ENCODE results near the gene SHBG. TPM values are rescaled to one million over a fixed set of nuclear protein-coding genes. Genes with fewer than 3 reads are reported as not detected.
A peak's percentile ranks its signal among the peaks of the same experiment; 100 is the strongest.

The SHBG gene
- total and polyA plus RNA-seq, 5 donors = 0.57 to 1.2 (median 0.77) TPM; not detected in 1

- DNase-seq (no peak), ATAC-seq (no peak)
- intact Hi-C loops (cut with DNase I) = no loop called here
- WGBS = under 1% methylated on average over 45 of the region's 45 CpGs
- no peaks in the 10 kb centered on the region for H3K9me3 ChIP-seq (ENCODE audit: control insufficient read depth, low read length)
- no peaks in the 10 kb centered on the region for H3K27me3 ChIP-seq (ENCODE audit: control insufficient read depth, insufficient read depth)
- no peak overlapping the region for H3K27ac ChIP-seq (ENCODE audit: low read length)
- peaks cover 2% of the 10 kb centered on the region for H3K4me1 ChIP-seq (ENCODE audit: control insufficient read depth, insufficient read depth, low read length)
- H3K4me3 ChIP-seq (ENCODE audit: low read length) = peak overlapping the region; percentile 62
Measured at GRCh38 chr17:7651097-7651664, 21.2 kb downstream of the SHBG start.

- 3% methylated on average over 54 of the region's 54 CpGs for WGBS
- H3K4me1 ChIP-seq (ENCODE audit: control insufficient read depth, insufficient read depth, low read length) = peaks cover 2% of the 10 kb centered on the region
- no peak overlapping the region for H3K27ac ChIP-seq (ENCODE audit: low read length)
- no peaks in the 10 kb centered on the region for H3K9me3 ChIP-seq (ENCODE audit: control insufficient read depth, low read length)
- ATAC-seq (peak; percentile 18 to 41), DNase-seq (peak in 2 of 3 donors; percentile 62 to 78)
- intact Hi-C loops (cut with DNase I) = no loop called here
- no peaks in the 10 kb centered on the region for H3K27me3 ChIP-seq (ENCODE audit: control insufficient read depth, insufficient read depth)
- H3K4me3 ChIP-seq (ENCODE audit: low read length) = peak overlapping the region; percentile 62
Measured at GRCh38 chr17:7651665-7652387, 21.9 kb downstream of the SHBG start.

- Histone ChIP-seq H3K9me3 (ENCODE audit: control insufficient read depth, low read length) (no peaks in the 10 kb centered on the region), H3K4me3 (ENCODE audit: low read length) (no peak overlapping the region), H3K27ac (ENCODE audit: low read length) (no peak overlapping the region), H3K4me1 (ENCODE audit: control insufficient read depth, insufficient read depth, low read length) (peaks cover 2% of the 10 kb centered on the region), H3K27me3 (ENCODE audit: control insufficient read depth, insufficient read depth) (no peaks in the 10 kb centered on the region)
- intact Hi-C loops (cut with DNase I) = no loop called here
- no peak for DNase-seq
- WGBS = 54% methylated on average over 12 of the region's 12 CpGs
- no peak for ATAC-seq
Measured at GRCh38 chr17:7652388-7653356, 22.7 kb downstream of the SHBG start.

GRCh38 chr17:7654832-7655540, 25.1 kb downstream of the SHBG start:
- intact Hi-C loops (cut with DNase I) = no loop called here
- no peaks in the 10 kb centered on the region for H3K9me3 ChIP-seq (ENCODE audit: control insufficient read depth, low read length)
- 65% methylated on average over 16 of the region's 16 CpGs for WGBS
- H3K4me3 ChIP-seq (ENCODE audit: low read length) = no peak overlapping the region
- H3K27ac ChIP-seq (ENCODE audit: low read length) = no peak overlapping the region
- peaks cover 2% of the 10 kb centered on the region for H3K4me1 ChIP-seq (ENCODE audit: control insufficient read depth, insufficient read depth, low read length)
- DNase-seq (no peak), ATAC-seq (no peak)
- H3K27me3 ChIP-seq (ENCODE audit: control insufficient read depth, insufficient read depth) = no peaks in the 10 kb centered on the region

GRCh38 chr17:7655541-7655840, 25.6 kb downstream of the SHBG start:
- no peaks in the 10 kb centered on the region for H3K27me3 ChIP-seq (ENCODE audit: control insufficient read depth, insufficient read depth)
- H3K9me3 ChIP-seq (ENCODE audit: control insufficient read depth, low read length) = no peaks in the 10 kb centered on the region
- intact Hi-C loops (cut with DNase I) = no loop called here
- 90% methylated on average over 17 of the region's 17 CpGs for WGBS
- peaks cover 2% of the 10 kb centered on the region for H3K4me1 ChIP-seq (ENCODE audit: control insufficient read depth, insufficient read depth, low read length)
- ATAC-seq (no peak), DNase-seq (no peak)
- no peak overlapping the region for H3K27ac ChIP-seq (ENCODE audit: low read length)
- H3K4me3 ChIP-seq (ENCODE audit: low read length) = no peak overlapping the region

GRCh38 chr17:7656958-7657609, 27.1 kb downstream of the SHBG start:
- WGBS = 23% methylated on average over 10 of the region's 10 CpGs
- H3K9me3 ChIP-seq (ENCODE audit: control insufficient read depth, low read length) = no peaks in the 10 kb centered on the region
- intact Hi-C loops (cut with DNase I) = no loop called here

GRCh38 chr17:7667656-7668406, 37.9 kb downstream of the SHBG start:
- DNase-seq (no peak), ATAC-seq (peak; percentile 22 to 28)
- Histone ChIP-seq H3K9me3 (ENCODE audit: control insufficient read depth, low read length) (no peaks in the 10 kb centered on the region), H3K4me3 (ENCODE audit: low read length) (no peak overlapping the region), H3K4me1 (ENCODE audit: control insufficient read depth, insufficient read depth, low read length) (no peaks in the 10 kb centered on the region), H3K27ac (ENCODE audit: low read length) (no peak overlapping the region), H3K27me3 (ENCODE audit: control insufficient read depth, insufficient read depth) (no peaks in the 10 kb centered on the region)
- 71% methylated on average over 10 of the region's 10 CpGs for WGBS
- intact Hi-C loops (cut with DNase I) = no loop called here

More at GRCh38 chr17:7656958-7657609, 27.1 kb downstream of the SHBG start:
- H3K27ac ChIP-seq (ENCODE audit: low read length) = no peak overlapping the region
- peaks cover 1% of the 10 kb centered on the region for H3K4me1 ChIP-seq (ENCODE audit: control insufficient read depth, insufficient read depth, low read length)
- ATAC-seq (peak; percentile 47 to 57), DNase-seq (peak; percentile 59 to 87 (median 78))
- no peak overlapping the region for H3K4me3 ChIP-seq (ENCODE audit: low read length)
- no peaks in the 10 kb centered on the region for H3K27me3 ChIP-seq (ENCODE audit: control insufficient read depth, insufficient read depth)

GRCh38 chr17:7668482-7668881, 38.5 kb downstream of the SHBG start:
- H3K9me3 ChIP-seq (ENCODE audit: control insufficient read depth, low read length) = peaks cover 3% of the 10 kb centered on the region
- intact Hi-C loops (cut with DNase I) = no loop called here
- DNase-seq (no peak), ATAC-seq (no peak)
- 93% methylated on average over 7 of the region's 7 CpGs for WGBS
- H3K27me3 ChIP-seq (ENCODE audit: control insufficient read depth, insufficient read depth) = no peaks in the 10 kb centered on the region
- no peak overlapping the region for H3K27ac ChIP-seq (ENCODE audit: low read length)
- no peaks in the 10 kb centered on the region for H3K4me1 ChIP-seq (ENCODE audit: control insufficient read depth, insufficient read depth, low read length)
- no peak overlapping the region for H3K4me3 ChIP-seq (ENCODE audit: low read length)

- Histone ChIP-seq H3K27ac (ENCODE audit: low read length) (no peak overlapping the region), H3K27me3 (ENCODE audit: control insufficient read depth, insufficient read depth) (no peaks in the 10 kb centered on the region), H3K4me3 (ENCODE audit: low read length) (no peak overlapping the region), H3K9me3 (ENCODE audit: control insufficient read depth, low read length) (peaks cover 4% of the 10 kb centered on the region), H3K4me1 (ENCODE audit: control insufficient read depth, insufficient read depth, low read length) (no peaks in the 10 kb centered on the region)
- DNase-seq = no peak
- ATAC-seq = no peak
- 91% methylated on average over 2 of the region's 2 CpGs for WGBS
- intact Hi-C loops (cut with DNase I) = no loop called here
Measured at GRCh38 chr17:7673239-7673638, 43.3 kb downstream of the SHBG start.

- Histone ChIP-seq H3K4me1 (ENCODE audit: control insufficient read depth, insufficient read depth, low read length) (no peaks in the 10 kb centered on the region), H3K9me3 (ENCODE audit: control insufficient read depth, low read length) (peaks cover 4% of the 10 kb centered on the region), H3K4me3 (ENCODE audit: low read length) (no peak overlapping the region), H3K27ac (ENCODE audit: low read length) (no peak overlapping the region), H3K27me3 (ENCODE audit: control insufficient read depth, insufficient read depth) (no peaks in the 10 kb centered on the region)
- DNase-seq = no peak
- ATAC-seq = no peak
- WGBS = 87% methylated on average over 14 of the region's 14 CpGs
- intact Hi-C loops (cut with DNase I) = no loop called here
Measured at GRCh38 chr17:7674934-7675333, 45.0 kb downstream of the SHBG start.

Measured in right cardiac atrium (tissue), 5 donors.